Measurements from ENCODE around the gene KCNQ1. TPM values are rescaled to one million over a fixed set of nuclear protein-coding genes. Genes with fewer than 3 reads are reported as not detected.
A peak's percentile ranks its signal among the peaks of the same experiment; 100 is the strongest.

The KCNQ1 gene
- total RNA-seq, 1 experiment from 2014 or later: 10.7 TPM

DNA sequence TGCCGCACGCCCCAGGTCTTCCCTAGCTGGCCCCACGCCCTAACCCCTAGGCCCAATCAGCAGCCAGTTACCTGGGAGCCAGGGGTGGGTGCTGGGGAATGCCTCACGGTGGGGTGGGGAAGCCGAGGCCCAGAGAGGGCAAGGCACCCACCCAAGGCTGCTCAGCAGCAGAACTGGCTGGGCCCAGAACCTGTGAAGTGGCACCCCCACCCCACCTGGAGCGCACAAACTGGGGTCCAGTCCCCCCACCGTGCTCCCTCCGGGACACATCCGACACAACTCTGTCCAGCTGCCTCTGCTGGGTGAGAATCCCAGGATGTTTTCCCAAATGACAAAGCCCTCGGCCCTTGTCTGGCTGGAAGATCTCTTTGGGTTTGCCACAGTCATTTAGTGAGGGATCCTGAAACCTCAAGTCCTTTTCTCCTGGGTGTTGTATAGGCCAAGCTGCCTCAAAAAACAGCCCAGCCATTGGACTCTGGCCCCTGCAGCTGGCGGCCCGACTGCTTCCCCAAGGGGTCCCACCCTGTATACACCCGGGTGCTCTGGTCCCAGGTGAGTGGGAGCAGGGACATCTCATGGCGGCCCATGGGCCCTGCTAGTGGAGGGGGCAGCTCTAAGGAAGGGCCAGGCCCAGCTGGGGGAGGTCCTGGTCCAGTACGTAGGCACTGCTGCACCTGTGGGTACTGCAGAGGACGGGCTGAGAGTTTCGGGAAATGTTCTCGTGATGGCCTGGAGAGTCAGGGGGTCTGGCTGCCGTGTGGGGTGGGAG is 23.4 kb upstream of the KCNQ1 start:
- H3K4me3 ChIP-seq (replicated peaks in 1 of 2; ENCODE audit: low read depth in 1 of 2, low read length in 2 of 2): no peak overlapping the region
- TF ChIP-seq FOSL1 (IDR thresholded peaks at IDR 0.05; ENCODE audit: low read depth) (no peak), SIN3A (IDR thresholded peaks at IDR 0.05; ENCODE audit: low read depth) (no peak), TCF7L2 (IDR thresholded peaks at IDR 0.05; ENCODE audit: borderline replicate concordance, extremely low read depth, insufficient read depth, insufficient read length) (no peak), RAD21 (IDR thresholded peaks at IDR 0.05; ENCODE audit: low read depth) (no peak), YY1 (IDR thresholded peaks at IDR 0.05; ENCODE audit: extremely low read depth, insufficient replicate concordance, low read depth, low read length) (no peak), JUND (IDR thresholded peaks at IDR 0.05) (no peak), SRF (IDR thresholded peaks at IDR 0.05; ENCODE audit: low read depth) (no peak), POLR2A (IDR thresholded peaks at IDR 0.05; ENCODE audit: borderline replicate concordance, extremely low read depth, insufficient read depth, insufficient read length) (no peak), CBX3 (IDR thresholded peaks at IDR 0.05; ENCODE audit: low read depth) (no peak)
- TF ChIP-seq, protein P1, sequence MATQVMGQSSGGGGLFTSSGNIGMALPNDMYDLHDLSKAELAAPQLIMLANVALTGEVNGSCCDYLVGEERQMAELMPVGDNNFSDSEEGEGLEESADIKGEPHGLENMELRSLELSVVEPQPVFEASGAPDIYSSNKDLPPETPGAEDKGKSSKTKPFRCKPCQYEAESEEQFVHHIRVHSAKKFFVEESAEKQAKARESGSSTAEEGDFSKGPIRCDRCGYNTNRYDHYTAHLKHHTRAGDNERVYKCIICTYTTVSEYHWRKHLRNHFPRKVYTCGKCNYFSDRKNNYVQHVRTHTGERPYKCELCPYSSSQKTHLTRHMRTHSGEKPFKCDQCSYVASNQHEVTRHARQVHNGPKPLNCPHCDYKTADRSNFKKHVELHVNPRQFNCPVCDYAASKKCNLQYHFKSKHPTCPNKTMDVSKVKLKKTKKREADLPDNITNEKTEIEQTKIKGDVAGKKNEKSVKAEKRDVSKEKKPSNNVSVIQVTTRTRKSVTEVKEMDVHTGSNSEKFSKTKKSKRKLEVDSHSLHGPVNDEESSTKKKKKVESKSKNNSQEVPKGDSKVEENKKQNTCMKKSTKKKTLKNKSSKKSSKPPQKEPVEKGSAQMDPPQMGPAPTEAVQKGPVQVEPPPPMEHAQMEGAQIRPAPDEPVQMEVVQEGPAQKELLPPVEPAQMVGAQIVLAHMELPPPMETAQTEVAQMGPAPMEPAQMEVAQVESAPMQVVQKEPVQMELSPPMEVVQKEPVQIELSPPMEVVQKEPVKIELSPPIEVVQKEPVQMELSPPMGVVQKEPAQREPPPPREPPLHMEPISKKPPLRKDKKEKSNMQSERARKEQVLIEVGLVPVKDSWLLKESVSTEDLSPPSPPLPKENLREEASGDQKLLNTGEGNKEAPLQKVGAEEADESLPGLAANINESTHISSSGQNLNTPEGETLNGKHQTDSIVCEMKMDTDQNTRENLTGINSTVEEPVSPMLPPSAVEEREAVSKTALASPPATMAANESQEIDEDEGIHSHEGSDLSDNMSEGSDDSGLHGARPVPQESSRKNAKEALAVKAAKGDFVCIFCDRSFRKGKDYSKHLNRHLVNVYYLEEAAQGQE (IDR thresholded peaks at IDR 0.05; ENCODE audit: low read depth): no peak
- TF ChIP-seq, protein P2, sequence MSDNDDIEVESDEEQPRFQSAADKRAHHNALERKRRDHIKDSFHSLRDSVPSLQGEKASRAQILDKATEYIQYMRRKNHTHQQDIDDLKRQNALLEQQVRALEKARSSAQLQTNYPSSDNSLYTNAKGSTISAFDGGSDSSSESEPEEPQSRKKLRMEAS (IDR thresholded peaks at IDR 0.05): no peak
- TF ChIP-seq, protein P3, sequence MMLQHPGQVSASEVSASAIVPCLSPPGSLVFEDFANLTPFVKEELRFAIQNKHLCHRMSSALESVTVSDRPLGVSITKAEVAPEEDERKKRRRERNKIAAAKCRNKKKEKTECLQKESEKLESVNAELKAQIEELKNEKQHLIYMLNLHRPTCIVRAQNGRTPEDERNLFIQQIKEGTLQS (IDR thresholded peaks at IDR 0.05): no peak
- TF ChIP-seq, protein P4, sequence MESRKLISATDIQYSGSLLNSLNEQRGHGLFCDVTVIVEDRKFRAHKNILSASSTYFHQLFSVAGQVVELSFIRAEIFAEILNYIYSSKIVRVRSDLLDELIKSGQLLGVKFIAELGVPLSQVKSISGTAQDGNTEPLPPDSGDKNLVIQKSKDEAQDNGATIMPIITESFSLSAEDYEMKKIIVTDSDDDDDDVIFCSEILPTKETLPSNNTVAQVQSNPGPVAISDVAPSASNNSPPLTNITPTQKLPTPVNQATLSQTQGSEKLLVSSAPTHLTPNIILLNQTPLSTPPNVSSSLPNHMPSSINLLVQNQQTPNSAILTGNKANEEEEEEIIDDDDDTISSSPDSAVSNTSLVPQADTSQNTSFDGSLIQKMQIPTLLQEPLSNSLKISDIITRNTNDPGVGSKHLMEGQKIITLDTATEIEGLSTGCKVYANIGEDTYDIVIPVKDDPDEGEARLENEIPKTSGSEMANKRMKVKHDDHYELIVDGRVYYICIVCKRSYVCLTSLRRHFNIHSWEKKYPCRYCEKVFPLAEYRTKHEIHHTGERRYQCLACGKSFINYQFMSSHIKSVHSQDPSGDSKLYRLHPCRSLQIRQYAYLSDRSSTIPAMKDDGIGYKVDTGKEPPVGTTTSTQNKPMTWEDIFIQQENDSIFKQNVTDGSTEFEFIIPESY (IDR thresholded peaks at IDR 0.05; ENCODE audit: extremely low read depth, insufficient replicate concordance, low read length): no peak
- H3K79me2 ChIP-seq (ENCODE audit: insufficient read depth, low read length): no peaks in the 10 kb centered on the region
- H3K4me2 ChIP-seq (ENCODE audit: low read length): no peak overlapping the region; the same call in 1 of the 2 replicates
- H4K20me1 ChIP-seq (ENCODE audit: insufficient read depth): no peaks in the 10 kb centered on the region
- intact Hi-C loops (cut with micrococcal nuclease): no loop called here
- no peaks in the 10 kb centered on the region for H3K9me3 ChIP-seq (ENCODE audit: control insufficient read depth in 1 of 2, insufficient read depth in 1 of 2, low read depth in 1 of 2, low read length in 2 of 2)
- no peaks in the 10 kb centered on the region for H3K9me2 ChIP-seq (ENCODE audit: insufficient read depth)
- H3K36me3 ChIP-seq (ENCODE audit: control insufficient read depth in 1 of 2, insufficient read depth in 2 of 2, low read length in 2 of 2): no peaks in the 10 kb centered on the region
- no peaks in the 10 kb centered on the region for H3K27me3 ChIP-seq (ENCODE audit: insufficient read depth, low read length)
- POLR2A ChIA-PET: interaction anchor here (1.0 to 1.4 kb wide), 2 partner anchors 44 to 115 kb away, joined by 3 read pairs; no protein-coding TSS in a partner anchor
- no TSS peak for BruUV-seq (replicated peaks)
- DNase-seq (ENCODE audit: low read depth, low spot score) (no peak), ATAC-seq (peak; percentile 8)
- RAD21 ChIA-PET (ENCODE audit: low non-redundant PET in 1 of 2, low total read pairs in 2 of 2, uncharacterized antibody in 2 of 2, unreplicated experiment in 2 of 2): interaction anchor here (0.6 to 3.7 kb wide), 9 partner anchors 21 to 481 kb away, joined by 3 to 56 read pairs (median 4); partner anchors contain the start of gene TSSC4 (in 1 of the 2)
- H3K9ac ChIP-seq (ENCODE audit: low read length): no peak overlapping the region
- no peak overlapping the region for H2AFZ ChIP-seq (ENCODE audit: low read depth, low read length, poor library complexity, severe bottlenecking)
- H3K4me1 ChIP-seq (ENCODE audit: control insufficient read depth in 1 of 2, insufficient read depth in 2 of 2, low read length in 2 of 2): peaks cover 0 to 13% of the 10 kb centered on the region in 2 experiments; a peak in 2 of 4 replicates
- CTCF ChIA-PET: interaction anchor here (0.6 to 5.5 kb wide), 22 partner anchors 20 to 508 kb away, joined by 3 to 225 read pairs (median 4); partner anchors contain the start of genes C11orf21, CD81, PHLDA2 and TSPAN32
- H3K27ac ChIP-seq (ENCODE audit: low read depth, low read length): no peak overlapping the region
